H1 (cell line): ENCODE results near the gene PLEKHH3. TPM values are rescaled to one million over a fixed set of nuclear protein-coding genes. Genes with fewer than 3 reads are reported as not detected.

Experiments used
- CTCF ChIA-PET: fragments of 300-600 bp; sonication (Branson Sonifier 250); formaldehyde crosslinking; loops from one replicate; lab custom pipeline; 2021; ENCODE audit not compliant: partially characterized antibody; lab: Charles Lee
- POLR2A ChIA-PET: fragments of 300-600 bp; sonication (Branson Sonifier 250); formaldehyde crosslinking; loops from one replicate; lab custom pipeline; 2021; ENCODE audit warnings: inconsistent platforms; ENCODE audit not compliant: partially characterized antibody; lab: Charles Lee
- DNase-seq, 2 experiments: peaks; one replicate each; pipeline versions ENCODE4 v3.0.0 to v3.0.0-alpha.2; 2010 to 2022; ENCODE audit warnings: low spot score in 2 of 2, low read depth in 1 of 2, mixed read lengths in 1 of 2
- FAIRE-seq: peaks from 2 replicates; lab custom pipeline; 2011; peaks lifted over from hg19 to GRCh38; lab: Jason Lieb, UNC
- H2AFZ ChIP-seq: 2 replicates; pipeline ENCODE4 v1.8.1; 2012; ENCODE audit warnings: low read length, inconsistent platforms
- H2AK5ac ChIP-seq: 2 replicates; pipeline ENCODE4 v1.6.1; 2013; ENCODE audit warnings: low read depth, low read length
- H2BK120ac ChIP-seq: replicated peaks from 2 replicates; pipeline ENCODE3; 2013; ENCODE audit warnings: low read depth, low read length, inconsistent platforms
- H2BK12ac ChIP-seq: 2 replicates; pipeline ENCODE4 v1.6.1; 2013; ENCODE audit warnings: low read depth, low read length
- H2BK15ac ChIP-seq: 2 replicates; pipeline ENCODE4 v1.6.1; 2013; ENCODE audit warnings: low read length
- H2BK20ac ChIP-seq: 2 replicates; pipeline ENCODE4 v1.6.1; 2013; ENCODE audit warnings: low read length
- H2BK5ac ChIP-seq: 2 replicates; pipeline ENCODE4 v1.6.1; 2013; ENCODE audit warnings: low read depth, low read length
- H3K14ac ChIP-seq: 2 replicates; pipeline ENCODE4 v1.6.1; 2013; ENCODE audit warnings: inconsistent platforms; ENCODE audit not compliant: insufficient read length
- H3K18ac ChIP-seq: 2 replicates; pipeline ENCODE4 v1.6.1; 2013; ENCODE audit warnings: low read length; ENCODE audit errors: extremely low read depth
- H3K23ac ChIP-seq: 2 replicates; pipeline ENCODE4 v1.6.1; 2013; ENCODE audit warnings: inconsistent platforms; ENCODE audit not compliant: insufficient read length
- H3K23me2 ChIP-seq: 2 replicates; pipeline ENCODE4 v1.6.1; 2013; ENCODE audit warnings: low read depth, low read length
- H3K27ac ChIP-seq: 2 replicates; pipeline ENCODE4 v1.6.1; 2011; ENCODE audit warnings: low read depth, low read length, inconsistent platforms
- H3K27me3 ChIP-seq, 4 experiments: replicated peaks in 1 of 4; 1 replicate in 1 of 4; 2 replicates in 3 of 4; pipeline versions ENCODE4 v1.6.1 to v1.8.1; 2011 to 2013; ENCODE audit warnings: low read length in 3 of 4, mild to moderate bottlenecking in 3 of 4, inconsistent platforms in 2 of 4, mixed read lengths in 2 of 4, moderate library complexity in 1 of 4; ENCODE audit not compliant: control insufficient read depth in 3 of 4, insufficient read depth in 3 of 4; ENCODE audit errors: extremely low read depth in 1 of 4
- H3K36me3 ChIP-seq, 4 experiments: 2 replicates each; pipeline versions ENCODE4 v1.6.1 to v1.8.1; 2011 to 2013; ENCODE audit warnings: mild to moderate bottlenecking in 4 of 4, low read length in 3 of 4, moderate library complexity in 2 of 4, control low read depth in 1 of 4, inconsistent platforms in 1 of 4; ENCODE audit not compliant: insufficient read depth in 4 of 4, control insufficient read depth in 2 of 4
- H3K4ac ChIP-seq: replicated peaks from 2 replicates; pipeline ENCODE3; 2013; ENCODE audit warnings: low read length, low read depth, mixed read lengths, inconsistent platforms; ENCODE audit not compliant: insufficient read length
- H3K4me1 ChIP-seq, 4 experiments: replicated peaks in 1 of 4; 1 replicate in 1 of 4; 2 replicates in 3 of 4; pipeline versions ENCODE4 v1.6.1 to v1.8.1; 2011 to 2013; ENCODE audit warnings: low read length in 3 of 4, inconsistent platforms in 2 of 4, mixed read lengths in 1 of 4; ENCODE audit not compliant: insufficient read depth in 4 of 4, control insufficient read depth in 3 of 4
- H3K4me2 ChIP-seq, 2 experiments: 2 replicates each; pipeline versions ENCODE4 v1.6.1 to v1.8.1; 2011 to 2013; ENCODE audit warnings: low read depth in 2 of 2, low read length in 2 of 2, control low read depth in 1 of 2, inconsistent platforms in 1 of 2, mild to moderate bottlenecking in 1 of 2; ENCODE audit not compliant: insufficient read depth in 1 of 2
- H3K4me3 ChIP-seq, 4 experiments: fragments of 200-600, 300-600 bp in 1 of 4; sonication (generic), shearing (Covaris generic), sonication (Bioruptor Twin) in 1 of 4; 2 replicates each; pipeline versions ENCODE4 v1.5.1 to v1.8.1; 2011 to 2016; ENCODE audit warnings: low read length in 4 of 4, low read depth in 3 of 4, control low read depth in 2 of 4, inconsistent platforms in 2 of 4, mild to moderate bottlenecking in 2 of 4, mixed read lengths in 1 of 4, moderate library complexity in 1 of 4; ENCODE audit not compliant: insufficient read depth in 2 of 4; ENCODE audit errors: extremely low read depth in 1 of 4
- H3K56ac ChIP-seq: replicated peaks from 2 replicates; pipeline ENCODE3; 2013; ENCODE audit warnings: low read depth, mild to moderate bottlenecking, mixed read lengths, low read length, inconsistent platforms; ENCODE audit not compliant: insufficient read length
- H3K79me1 ChIP-seq: 2 replicates; pipeline ENCODE4 v1.6.1; 2013; ENCODE audit warnings: low read depth, low read length, control low read depth
- H3K79me2 ChIP-seq, 2 experiments: 2 replicates each; pipeline versions ENCODE4 v1.6.1 to v1.8.1; 2012 to 2013; ENCODE audit warnings: low read length in 2 of 2, mild to moderate bottlenecking in 2 of 2, inconsistent platforms in 1 of 2; ENCODE audit not compliant: insufficient read depth in 2 of 2, control insufficient read depth in 1 of 2
- H3K9ac ChIP-seq, 4 experiments: replicated peaks in 1 of 4; 1 replicate in 1 of 4; 2 replicates in 3 of 4; pipeline versions ENCODE4 v1.6.1 to v1.8.1; 2011 to 2013; ENCODE audit warnings: low read depth in 3 of 4, low read length in 3 of 4, control low read depth in 2 of 4, mild to moderate bottlenecking in 2 of 4, moderate library complexity in 2 of 4, inconsistent platforms in 1 of 4; ENCODE audit errors: extremely low read depth in 1 of 4
- H3K9me3 ChIP-seq, 2 experiments: 2 replicates each; pipeline versions ENCODE4 v1.6.1 to v1.8.1; 2012 to 2013; ENCODE audit warnings: mild to moderate bottlenecking in 2 of 2, moderate library complexity in 2 of 2, control low read depth in 1 of 2, inconsistent platforms in 1 of 2, low read depth in 1 of 2, low read length in 1 of 2, mixed read lengths in 1 of 2; ENCODE audit not compliant: insufficient read depth in 2 of 2
- H4K20me1 ChIP-seq, 2 experiments: replicated peaks in 1 of 2; 2 replicates each; pipeline versions ENCODE3 to v1.8.1; 2011 to 2013; ENCODE audit warnings: inconsistent platforms in 2 of 2, low read length in 2 of 2, mild to moderate bottlenecking in 1 of 2; ENCODE audit not compliant: insufficient read depth in 2 of 2, control insufficient read depth in 1 of 2
- H4K5ac ChIP-seq: 2 replicates; pipeline ENCODE4 v1.6.1; 2013; ENCODE audit warnings: low read length, low read depth, mixed read lengths, inconsistent platforms; ENCODE audit not compliant: insufficient read length
- H4K8ac ChIP-seq: 2 replicates; pipeline ENCODE4 v1.8.0; 2013; ENCODE audit warnings: mild to moderate bottlenecking, moderate library complexity, low read length, inconsistent platforms; ENCODE audit not compliant: insufficient read depth; ENCODE audit errors: extremely low read depth
- H4K91ac ChIP-seq: replicated peaks from 2 replicates; pipeline ENCODE3; 2013; ENCODE audit warnings: low read length, mixed read lengths, inconsistent platforms; ENCODE audit not compliant: insufficient read length
- FOSL1 ChIP-seq: IDR thresholded peaks from 2 replicates; pipeline ENCODE4 v1.6.1; 2011; ENCODE audit warnings: mild to moderate bottlenecking, low read depth, low read length, moderate library complexity; ENCODE audit not compliant: insufficient read depth
- RBBP5 ChIP-seq: IDR thresholded peaks from 2 replicates; pipeline ENCODE4 v1.7.1; 2012; ENCODE audit warnings: low read depth, mild to moderate bottlenecking, inconsistent platforms, low read length, moderate library complexity, borderline replicate concordance
- WGBS, 2 experiments: shearing (Covaris generic) in 1 of 2; methylation state at CpG; one replicate each; pipeline versions ENCODE4 v1.1.6 to v1.1.7; 2013 to 2015; ENCODE audit warnings: low lambda C conversion rate in 2 of 2, mixed read lengths in 2 of 2, inconsistent platforms in 1 of 2, low coverage in 1 of 2, missing lambda C conversion rate in 1 of 2; ENCODE audit not compliant: insufficient replicate concordance in 2 of 2, insufficient coverage in 1 of 2, insufficient read length in 1 of 2; ENCODE audit errors: extremely low coverage in 1 of 2, missing lambda C conversion rate in 1 of 2; 5-methylcytosine and 5-hydroxymethylcytosine counted together
- polyA plus RNA-seq, 7 experiments: library from polyadenylated mRNA; depleted of rRNA in 3 of 7; stranded (reverse) in 5 of 7; unstranded in 2 of 7; fragments of >200 nt in 5 of 7; fragments of 200-250 nt in 2 of 7; gene quantifications; 1 replicate in 5 of 7; 2 replicates in 1 of 7; 4 replicates in 1 of 7; pipeline versions ENCODE4 v1.2.1 to v1.2.3, GENCODE V29; 2011 to 2013; ENCODE audit warnings: missing spikeins in 2 of 7, mixed read lengths in 2 of 7
- total RNA-seq: library from RNA; stranded (reverse); fragmentation: NEBNext Ultra II Directional; extraction: Animal tissue kit (Norgen Biotek cat#: 25700); gene quantifications from 2 replicates; pipeline ENCODE4 v1.2.1, GENCODE V29; 2021

The PLEKHH3 gene
- total and polyA plus RNA-seq, 2 of the 8 experiments (the other 6 are each of a cell fraction or from before 2014, with no cell fraction given), result 11.1 to 13.5 TPM

DNA sequence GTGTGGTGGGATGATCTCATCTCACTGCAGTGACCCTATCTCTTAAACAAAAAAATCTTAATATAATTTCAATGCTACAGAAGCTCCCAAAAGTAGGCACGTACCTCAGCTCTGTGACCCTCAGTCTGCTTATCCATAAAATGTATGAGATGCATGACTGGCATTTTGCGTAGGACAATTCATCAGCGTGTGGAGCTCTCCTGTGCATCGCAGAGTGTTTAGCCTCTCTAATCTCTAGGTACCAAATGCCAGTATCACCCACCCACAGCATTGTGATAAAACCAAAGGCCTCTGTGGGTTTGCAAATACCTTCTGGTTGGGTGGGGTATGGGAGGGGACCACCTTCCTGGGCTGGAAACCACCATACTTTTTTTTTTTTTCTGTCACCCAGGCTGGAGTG is 36.7 kb downstream of the PLEKHH3 start:
- no peak overlapping the region for H3K14ac ChIP-seq
- no peaks in the 10 kb centered on the region for H3K27me3 ChIP-seq
- H3K18ac ChIP-seq, result no peak overlapping the region
- no peak for TF ChIP-seq FOSL1
- TF ChIP-seq RBBP5, result no peak
- TF ChIP-seq, all 59 proteins: peak for 0
- no peaks in the 10 kb centered on the region for H3K36me3 ChIP-seq
- H4K5ac ChIP-seq, result no peak overlapping the region
- H4K8ac ChIP-seq, result no peak overlapping the region
- FAIRE-seq (no peak), DNase-seq (no peak)
- no peak overlapping the region for H3K4me3 ChIP-seq
- H2AK5ac ChIP-seq, result no peak overlapping the region
- ChIA-PET POLR2A (interaction anchor here (0.6 to 1.0 kb wide), 3 partner anchors 9 to 729 kb away, joined by 3 to 7 read pairs (median 3); no protein-coding TSS in a partner anchor), CTCF (interaction anchor here (1.2 to 1.6 kb wide), 2 partner anchors 15 to 40 kb away, joined by 3 to 5 read pairs; no protein-coding TSS in a partner anchor)
- no peak overlapping the region for H2BK12ac ChIP-seq
- H3K79me1 ChIP-seq, result no peaks in the 10 kb centered on the region
- H3K9me3 ChIP-seq, result no peaks in the 10 kb centered on the region
- no peak overlapping the region for H3K4me2 ChIP-seq
- no peaks in the 10 kb centered on the region for H3K79me2 ChIP-seq
- H3K27ac ChIP-seq, result no peak overlapping the region
- H4K91ac ChIP-seq, result no peak overlapping the region
- 91% methylated on average over 4 of the region's 4 CpGs; no CpG with 5 or more reads in 1 of the 2 experiments for WGBS, 2 experiments
- no peak overlapping the region for H2BK20ac ChIP-seq
- no peak overlapping the region for H2BK120ac ChIP-seq
- no peak overlapping the region for H2BK15ac ChIP-seq
- H3K56ac ChIP-seq, result no peak overlapping the region
- H2BK5ac ChIP-seq, result no peak overlapping the region
- no peak overlapping the region for H2AFZ ChIP-seq
- no peak overlapping the region for H3K4ac ChIP-seq
- no peak overlapping the region for H3K23ac ChIP-seq
- no peaks in the 10 kb centered on the region for H3K23me2 ChIP-seq
- no peaks in the 10 kb centered on the region for H4K20me1 ChIP-seq
- H3K4me1 ChIP-seq, result peaks cover 0 to 2% (median 0%) of the 10 kb centered on the region in 4 experiments; a peak in 1 of 7 replicates
- H3K9ac ChIP-seq, result no peak overlapping the region
